Uterus (tissue), 4 donors: ENCODE results near the gene BCL2L11. TPM values are rescaled to one million over a fixed set of nuclear protein-coding genes. Genes with fewer than 3 reads are reported as not detected.
A peak's percentile ranks its signal among the peaks of the same experiment; 100 is the strongest.

Experiments used
- DNase-seq, 2 donors: peaks; one replicate each; pipeline ENCODE4 v3.0.0-alpha.2; 2019 to 2020
- H3K27ac ChIP-seq, 2 donors: fragments of 200-600 bp; sonication (generic); 1 replicate in 1 of 2; 2 replicates in 1 of 2; pipeline ENCODE4 v1.5.1; 2016 to 2018
- H3K27me3 ChIP-seq, 2 donors: fragments of 200-600 bp; sonication (generic); one replicate each; pipeline ENCODE4 v1.5.1; 2018 to 2019; ENCODE audit warnings: control low read depth in 1 of 2
- H3K36me3 ChIP-seq, 2 donors: fragments of 200-600 bp; sonication (generic); one replicate each; pipeline ENCODE4 v1.5.1; 2019; ENCODE audit warnings: control low read depth in 1 of 2
- H3K4me1 ChIP-seq, 2 donors: fragments of 200-600 bp; sonication (generic); one replicate each; pipeline ENCODE4 v1.5.1; 2018 to 2019; ENCODE audit warnings: control low read depth in 1 of 2
- H3K4me3 ChIP-seq, 2 donors: fragments of 200-600 bp; sonication (generic); 1 replicate in 1 of 2; 2 replicates in 1 of 2; pipeline ENCODE4 v1.5.1; 2018 to 2019; ENCODE audit warnings: mild to moderate bottlenecking in 1 of 2
- H3K9me3 ChIP-seq, 2 donors: fragments of 200-600 bp; sonication (generic); one replicate each; pipeline ENCODE4 v1.5.1; 2019; ENCODE audit warnings: control low read depth in 1 of 2
- POLR2A ChIP-seq, 2 donors: fragments of 450-650 bp; IDR thresholded peaks; one replicate each; pipeline ENCODE4 v1.6.1; 2016; ENCODE audit warnings: antibody characterized with exemption in 2 of 2, mild to moderate bottlenecking in 1 of 2, moderate library complexity in 1 of 2
- intact Hi-C: fragments of 100-400 bp; cut with DNase I; formaldehyde crosslinking; loops from one replicate; pipeline ENCODE4 v1.15.1; 2023; ENCODE audit warnings: low total_unique reads
- total RNA-seq, 4 donors: library from RNA; depleted of rRNA in 3 of 4; stranded (reverse); fragments of >200 nt in 3 of 4; gene quantifications; one replicate each; pipeline versions ENCODE4 v1.1.0 to v1.2.4, GENCODE V29; 2014 to 2023
- TF ChIP-seq, protein P1 (sequence below), 4 experiments: fragments of 200-600 bp in 2 of 4; fragments of 450-650 bp in 2 of 4; sonication (generic) in 2 of 4; IDR thresholded peaks; one replicate each; pipeline ENCODE4 v1.5.1; 2016 to 2019; ENCODE audit warnings: antibody characterized with exemption in 4 of 4, mild to moderate bottlenecking in 2 of 4, moderate library complexity in 1 of 4
- donor health status: DM: yes; HTN: yes; CAD: no.

BCL2L11 gene
- total RNA-seq, 4 donors from 2014 or later = 2.0 to 21.8 (median 15.4) TPM

DNA sequence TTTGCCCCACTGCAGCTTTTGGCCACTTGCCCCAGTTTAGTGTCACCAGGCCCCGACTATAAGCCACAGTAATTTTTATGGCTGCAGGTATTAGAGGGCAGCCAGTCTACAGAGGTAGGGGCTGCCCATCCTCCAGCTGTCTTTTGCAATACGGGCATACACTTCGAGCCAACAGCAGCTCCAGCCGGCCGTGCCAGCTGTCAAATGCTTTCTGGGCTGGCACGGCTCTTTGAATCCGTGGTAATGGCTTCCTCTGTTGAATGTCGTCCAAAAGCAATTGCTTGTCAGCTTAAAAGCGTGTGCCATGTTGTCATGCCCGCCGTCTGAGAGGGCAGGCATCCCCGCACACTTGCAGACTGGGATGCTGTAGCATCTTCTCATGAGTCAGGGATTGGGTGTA, 41.3 kb downstream of the BCL2L11 start:
- no peak for TF ChIP-seq POLR2A (IDR thresholded peaks at IDR 0.05)
- TF ChIP-seq, protein P1, sequence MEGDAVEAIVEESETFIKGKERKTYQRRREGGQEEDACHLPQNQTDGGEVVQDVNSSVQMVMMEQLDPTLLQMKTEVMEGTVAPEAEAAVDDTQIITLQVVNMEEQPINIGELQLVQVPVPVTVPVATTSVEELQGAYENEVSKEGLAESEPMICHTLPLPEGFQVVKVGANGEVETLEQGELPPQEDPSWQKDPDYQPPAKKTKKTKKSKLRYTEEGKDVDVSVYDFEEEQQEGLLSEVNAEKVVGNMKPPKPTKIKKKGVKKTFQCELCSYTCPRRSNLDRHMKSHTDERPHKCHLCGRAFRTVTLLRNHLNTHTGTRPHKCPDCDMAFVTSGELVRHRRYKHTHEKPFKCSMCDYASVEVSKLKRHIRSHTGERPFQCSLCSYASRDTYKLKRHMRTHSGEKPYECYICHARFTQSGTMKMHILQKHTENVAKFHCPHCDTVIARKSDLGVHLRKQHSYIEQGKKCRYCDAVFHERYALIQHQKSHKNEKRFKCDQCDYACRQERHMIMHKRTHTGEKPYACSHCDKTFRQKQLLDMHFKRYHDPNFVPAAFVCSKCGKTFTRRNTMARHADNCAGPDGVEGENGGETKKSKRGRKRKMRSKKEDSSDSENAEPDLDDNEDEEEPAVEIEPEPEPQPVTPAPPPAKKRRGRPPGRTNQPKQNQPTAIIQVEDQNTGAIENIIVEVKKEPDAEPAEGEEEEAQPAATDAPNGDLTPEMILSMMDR (IDR thresholded peaks at IDR 0.05) = no peak
- no peaks in the 10 kb centered on the region for H3K36me3 ChIP-seq
- no peak overlapping the region for H3K4me3 ChIP-seq
- no peaks in the 10 kb centered on the region for H3K27me3 ChIP-seq
- no peaks in the 10 kb centered on the region for H3K4me1 ChIP-seq
- no peak overlapping the region for H3K27ac ChIP-seq
- intact Hi-C loops = no loop called here
- no peak for DNase-seq
- H3K9me3 ChIP-seq = no peaks in the 10 kb centered on the region

DNA sequence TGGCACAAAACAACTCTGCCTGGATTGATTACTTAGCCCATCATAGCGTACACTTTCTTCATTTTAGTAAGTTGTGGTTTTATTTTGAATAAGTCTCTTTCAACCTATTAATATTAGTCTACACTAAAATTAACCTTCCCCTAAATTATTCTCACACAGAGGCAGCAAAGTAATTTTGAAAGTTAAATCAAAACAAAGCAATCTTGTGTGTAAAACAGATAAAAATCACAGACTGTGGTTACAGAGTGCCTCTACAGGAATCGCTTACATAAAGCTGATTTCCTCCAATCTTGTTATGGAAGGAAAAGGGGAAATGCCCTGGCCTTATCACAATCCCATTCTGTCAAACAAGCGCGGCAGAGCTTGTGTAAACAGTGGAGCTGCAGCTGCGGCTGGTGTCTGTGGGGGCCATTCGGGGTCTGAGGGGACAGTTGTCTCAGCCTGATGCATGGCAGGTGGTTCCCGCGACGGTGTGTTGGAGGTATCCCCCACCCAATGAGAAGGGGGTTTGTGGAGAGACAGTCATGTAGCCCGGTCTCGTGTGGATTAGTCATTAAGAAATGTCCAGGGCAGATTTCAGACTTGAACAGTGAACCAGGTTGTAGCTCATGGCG, 42.1 kb downstream of the BCL2L11 start:
- Histone ChIP-seq H3K4me1 (no peaks in the 10 kb centered on the region), H3K27ac (no peak overlapping the region), H3K4me3 (no peak overlapping the region), H3K27me3 (no peaks in the 10 kb centered on the region), H3K9me3 (no peaks in the 10 kb centered on the region), H3K36me3 (no peaks in the 10 kb centered on the region)
- TF ChIP-seq, protein P1 (IDR thresholded peaks at IDR 0.05) = no peak
- no peak for TF ChIP-seq POLR2A (IDR thresholded peaks at IDR 0.05)
- DNase-seq = no peak
- intact Hi-C loops = no loop called here

GRCh38 chr2:111164078-111164477, 43.4 kb downstream of the BCL2L11 start:
- Histone ChIP-seq H3K36me3 (no peaks in the 10 kb centered on the region), H3K4me3 (no peak overlapping the region), H3K27ac (no peak overlapping the region), H3K4me1 (no peaks in the 10 kb centered on the region), H3K27me3 (no peaks in the 10 kb centered on the region), H3K9me3 (no peaks in the 10 kb centered on the region)
- no peak for DNase-seq
- no peak for TF ChIP-seq POLR2A (IDR thresholded peaks at IDR 0.05)
- TF ChIP-seq, protein P1 (IDR thresholded peaks at IDR 0.05) = no peak
- intact Hi-C loops = no loop called here

DNA sequence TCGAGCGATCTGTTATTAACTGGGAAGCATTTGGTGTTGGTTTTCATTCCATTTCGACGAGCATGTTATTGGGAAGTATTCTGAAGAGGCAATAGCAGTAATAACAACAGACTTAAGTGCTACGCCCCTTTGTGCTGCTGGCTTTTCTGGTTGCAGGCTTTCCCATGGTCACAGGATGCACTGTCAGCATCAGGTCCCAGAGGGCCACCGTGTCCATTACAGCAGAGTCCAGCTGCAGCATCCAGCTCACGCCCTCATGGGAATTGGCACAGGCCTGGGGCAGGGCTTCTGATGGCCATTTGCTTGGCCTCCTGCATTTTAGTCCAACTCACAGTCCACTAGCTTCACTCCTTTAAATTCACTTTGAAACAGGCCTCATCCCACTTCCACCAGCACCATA, 44.4 kb downstream of the BCL2L11 start:
- no peak overlapping the region for H3K27ac ChIP-seq
- peak in 1 of 2 donors; percentile 27 for DNase-seq
- no peaks in the 10 kb centered on the region for H3K4me1 ChIP-seq
- no peaks in the 10 kb centered on the region for H3K27me3 ChIP-seq
- TF ChIP-seq POLR2A (IDR thresholded peaks at IDR 0.05) = no peak
- TF ChIP-seq, protein P1 (IDR thresholded peaks at IDR 0.05) = no peak
- no peaks in the 10 kb centered on the region for H3K9me3 ChIP-seq
- intact Hi-C loops = no loop called here
- no peak overlapping the region for H3K4me3 ChIP-seq
- H3K36me3 ChIP-seq = no peaks in the 10 kb centered on the region

GRCh38 chr2:111166115-111166514, 45.4 kb downstream of the BCL2L11 start:
- Histone ChIP-seq H3K36me3 (no peaks in the 10 kb centered on the region), H3K9me3 (no peaks in the 10 kb centered on the region), H3K4me1 (no peaks in the 10 kb centered on the region), H3K27ac (no peak overlapping the region), H3K27me3 (no peaks in the 10 kb centered on the region), H3K4me3 (no peak overlapping the region)
- no peak for DNase-seq
- intact Hi-C loops = no loop called here
- TF ChIP-seq POLR2A (IDR thresholded peaks at IDR 0.05) = no peak
- TF ChIP-seq, protein P1 (IDR thresholded peaks at IDR 0.05) = no peak
